HK-2 (cell line): ENCODE results near the gene SUPT3H.

Source experiments
- DNase-seq: peaks from one replicate; pipeline ENCODE4 v3.0.0-alpha.2; 2018; ENCODE audit not compliant: unreplicated experiment

SUPT3H gene

GRCh38 chr6:44789061-44789460 lies 588.7 kb downstream of the SUPT3H start:
- no peak for DNase-seq

GRCh38 chr6:44788387-44788981 lies 589.2 kb downstream of the SUPT3H start:
- DNase-seq = no peak

- DNase-seq = no peak
Observed at GRCh38 chr6:44787254-44787834, 590.4 kb downstream of the SUPT3H start.

- no peak for DNase-seq
Observed at GRCh38 chr6:44785130-44785529, 592.6 kb downstream of the SUPT3H start.

GRCh38 chr6:44784195-44784594 lies 593.5 kb downstream of the SUPT3H start:
- DNase-seq = no peak

- DNase-seq = no peak
Observed at GRCh38 chr6:44782892-44783291, 594.8 kb downstream of the SUPT3H start.

- DNase-seq = no peak
Observed at GRCh38 chr6:44781912-44782597, 595.7 kb downstream of the SUPT3H start.

GRCh38 chr6:44780161-44780560 lies 597.6 kb downstream of the SUPT3H start:
- DNase-seq = no peak

- DNase-seq = no peak
Observed at GRCh38 chr6:44779130-44779826, 598.5 kb downstream of the SUPT3H start.
